NCI-H748 (cell line): ENCODE measurements around the gene NKD2.
"Not testable (repeated sequence)": the region's sequence is repeated elsewhere in the genome, so short reads cannot be mapped to it uniquely, and the experiment has no call there.

Experiments
- DNase-seq: peaks from one replicate; lab custom pipeline; 2025; ENCODE audit not compliant: unreplicated experiment; lab: John Stamatoyannopoulos, UW

The NKD2 gene

DNA sequence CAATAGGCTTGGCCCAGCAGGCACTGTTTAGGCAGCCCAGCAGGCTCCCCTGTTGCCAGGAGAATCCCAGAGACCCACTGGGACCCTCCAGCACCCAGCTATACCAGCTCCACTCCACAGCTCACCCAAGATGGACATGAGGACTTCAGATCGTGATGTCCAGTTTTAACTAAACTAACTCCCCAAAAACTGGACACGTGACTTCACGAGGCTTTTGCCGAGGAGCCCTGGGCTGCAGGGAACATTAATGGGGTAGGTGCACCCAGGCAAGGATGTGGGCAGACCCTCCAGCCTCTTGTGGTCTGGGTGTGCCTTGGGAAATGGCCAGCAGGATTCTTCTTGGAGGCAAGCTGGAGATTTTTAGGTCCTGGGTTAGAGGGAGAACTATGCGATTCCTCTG lies 8.9 kb upstream of the NKD2 start:
- no peak for DNase-seq

DNA sequence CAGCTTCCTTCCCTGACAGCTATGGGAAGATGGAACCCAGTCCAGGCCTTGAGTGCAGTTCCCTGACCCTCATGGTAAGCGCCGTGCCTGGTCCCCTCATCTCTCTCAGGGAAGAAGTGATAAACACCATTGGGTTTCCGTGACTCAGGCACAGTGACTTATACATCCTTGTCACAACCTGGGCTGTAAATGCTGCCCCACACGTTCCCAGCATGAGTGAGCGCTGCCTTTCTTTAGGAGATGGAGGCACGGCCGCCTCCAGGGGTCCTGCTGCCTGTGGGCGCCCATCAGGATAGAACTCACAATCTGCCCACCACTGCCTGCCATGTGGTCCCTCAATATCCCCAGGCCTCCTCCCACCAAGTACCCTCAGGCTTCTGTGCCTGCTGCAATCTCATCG lies 8.3 kb upstream of the NKD2 start:
- DNase-seq: no peak

DNA sequence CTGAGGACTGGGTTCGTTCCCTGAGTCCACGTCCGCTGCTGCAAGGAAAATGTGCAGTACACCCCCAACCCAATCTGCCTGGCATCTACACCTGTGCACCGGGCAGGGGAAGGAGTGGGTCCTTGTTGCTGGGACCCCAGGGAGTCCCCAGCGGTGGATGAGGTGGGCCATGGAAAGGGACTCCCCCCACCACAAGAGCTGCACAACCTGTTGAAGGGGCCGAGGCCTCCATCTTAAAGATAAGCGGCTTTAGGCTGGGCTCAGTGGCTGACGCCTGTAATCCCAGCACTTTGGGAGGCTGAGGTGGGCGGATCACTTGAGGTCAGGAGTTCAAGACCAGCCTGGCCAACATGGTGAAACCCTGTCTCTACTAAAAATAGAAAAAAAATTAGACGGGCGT lies 7.8 kb upstream of the NKD2 start:
- not testable (repeated sequence) for DNase-seq

DNA sequence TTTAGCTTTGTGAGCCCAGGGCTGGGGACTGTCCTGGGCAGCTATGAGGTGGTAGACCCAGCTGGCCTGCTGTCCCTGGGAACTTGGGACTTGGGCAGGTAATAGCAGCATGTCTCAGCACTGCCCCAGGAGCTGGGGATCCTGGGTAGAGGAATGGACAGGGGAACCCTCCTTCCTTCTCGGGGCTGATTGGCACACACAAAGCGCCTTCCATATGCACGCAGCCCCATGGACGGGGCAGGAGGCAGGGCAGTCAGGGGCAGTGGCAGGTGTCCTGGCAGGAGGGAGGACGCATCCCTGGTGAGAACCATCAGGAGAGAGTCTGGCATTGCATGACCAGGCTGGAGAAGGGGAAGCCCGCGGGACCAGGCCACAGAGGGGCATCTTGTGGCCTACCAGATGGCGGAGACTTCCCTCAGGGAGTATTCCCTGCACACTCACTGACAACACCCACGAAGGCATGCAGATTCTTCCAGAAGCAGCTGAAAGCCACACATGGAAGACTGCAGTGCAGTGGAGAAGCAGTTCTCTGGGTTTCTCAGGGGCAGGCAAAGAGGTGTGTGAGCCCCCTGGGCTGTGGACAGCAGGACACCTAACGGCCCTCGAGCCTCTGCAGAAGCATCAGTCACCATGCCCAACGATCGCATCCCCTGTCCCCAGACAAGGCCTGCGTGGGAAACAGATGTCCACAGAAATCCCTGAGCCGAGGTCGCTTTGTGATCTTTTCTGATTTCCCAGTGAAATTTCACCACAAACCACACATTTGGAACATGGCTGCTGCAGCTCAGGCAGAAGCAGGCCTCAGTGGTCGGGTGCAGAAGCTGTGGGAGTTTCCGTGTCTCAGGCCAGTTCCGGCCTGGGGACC lies 7.0 kb upstream of the NKD2 start:
- no peak for DNase-seq

DNA sequence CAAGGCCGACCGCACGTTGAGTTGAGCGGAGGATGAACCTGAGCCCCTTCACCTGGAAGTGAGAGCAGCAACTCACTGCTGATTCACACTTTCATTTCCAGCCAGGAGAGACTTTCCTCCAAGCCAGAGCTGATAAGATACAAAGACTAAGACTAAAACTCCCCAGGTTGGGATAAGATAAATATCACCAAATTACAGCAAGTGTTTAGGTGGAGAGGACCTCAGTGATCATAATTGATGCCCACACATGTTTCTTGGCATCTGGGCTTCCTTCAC lies 6.4 kb upstream of the NKD2 start:
- DNase-seq: no peak

DNA sequence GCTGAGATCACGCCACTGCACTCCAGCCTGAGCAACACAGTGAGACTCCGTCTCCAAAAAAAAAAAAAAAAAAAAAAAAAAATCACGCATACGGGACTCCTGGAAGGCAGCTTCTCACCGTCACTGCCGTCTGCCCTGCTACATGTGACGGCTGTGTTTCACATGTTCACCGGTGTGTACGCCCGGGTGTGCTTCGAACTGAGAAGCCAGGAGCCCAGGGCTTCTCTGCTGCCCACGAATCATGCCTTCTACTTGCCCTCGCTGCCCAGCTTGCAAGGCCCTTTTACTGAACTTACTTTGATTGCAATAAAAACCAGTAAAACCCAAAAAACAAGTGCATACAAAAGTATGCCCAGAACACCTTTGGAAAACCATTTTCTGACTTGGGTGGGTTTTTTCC lies 5.8 kb upstream of the NKD2 start:
- DNase-seq: no peak

- DNase-seq: peak; percentile 98
Observed at GRCh38 chr5:1003296-1003937, 5.2 kb upstream of the NKD2 start.

GRCh38 chr5:1004461-1005248 lies 3.9 kb upstream of the NKD2 start:
- peak; percentile 86 for DNase-seq

DNA sequence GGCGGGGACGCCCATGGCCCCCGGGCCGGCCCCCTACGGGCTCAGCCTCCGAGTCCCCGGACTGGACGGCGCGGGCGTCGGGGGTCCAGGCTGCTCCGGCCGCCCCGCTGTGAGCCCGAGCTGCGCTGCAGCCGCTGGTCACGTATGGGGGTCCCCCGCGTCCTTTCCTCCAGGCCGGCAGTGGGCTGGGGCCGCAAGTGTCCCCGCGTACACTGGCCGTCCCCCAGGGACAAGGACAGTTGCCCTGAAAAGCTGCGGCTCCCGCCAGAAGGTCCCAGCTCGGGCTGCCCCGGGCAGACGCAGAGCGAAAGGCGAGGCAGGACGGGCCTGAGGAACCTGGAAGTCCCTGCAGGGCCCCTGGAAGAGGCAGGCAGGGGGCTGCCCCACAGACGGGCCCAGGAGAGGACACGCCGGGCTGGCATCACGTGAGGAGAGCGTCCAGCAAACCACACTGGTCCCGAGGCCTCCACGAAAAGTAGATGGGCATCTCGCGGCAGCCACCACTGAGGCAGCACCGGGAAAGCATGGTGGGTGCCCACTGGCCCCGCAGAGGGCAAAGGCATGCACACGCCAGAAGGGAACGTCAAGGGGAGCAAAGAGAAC lies 3.3 kb upstream of the NKD2 start:
- no peak for DNase-seq

- DNase-seq: no peak
Observed at GRCh38 chr5:1005904-1006655, 2.5 kb upstream of the NKD2 start.

- no peak for DNase-seq
Observed at GRCh38 chr5:1006656-1007071, 1.9 kb upstream of the NKD2 start.

DNA sequence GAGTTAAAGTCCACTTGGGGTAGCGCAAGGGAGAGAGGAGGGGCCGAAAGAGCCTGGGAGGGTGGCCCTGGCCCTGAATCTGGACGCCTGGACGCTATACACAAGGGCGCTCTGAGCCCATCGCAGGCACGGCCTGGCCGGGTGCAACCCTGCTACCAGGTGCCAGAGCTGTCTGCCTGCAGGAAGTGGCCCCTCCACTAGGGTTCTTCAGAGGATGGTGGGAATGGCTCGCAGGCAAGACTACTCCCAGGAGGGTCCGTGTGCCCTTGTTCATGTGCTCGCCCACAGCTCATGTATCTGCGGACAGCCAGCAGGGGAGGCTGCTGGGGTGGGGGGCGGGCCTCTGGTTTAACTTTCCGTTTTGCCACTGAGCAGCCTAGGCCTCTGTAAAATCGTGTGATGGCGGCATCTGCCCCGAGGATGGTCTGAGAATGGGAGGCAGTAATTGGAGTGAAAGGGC lies 1.4 kb upstream of the NKD2 start:
- DNase-seq: no peak

DNA sequence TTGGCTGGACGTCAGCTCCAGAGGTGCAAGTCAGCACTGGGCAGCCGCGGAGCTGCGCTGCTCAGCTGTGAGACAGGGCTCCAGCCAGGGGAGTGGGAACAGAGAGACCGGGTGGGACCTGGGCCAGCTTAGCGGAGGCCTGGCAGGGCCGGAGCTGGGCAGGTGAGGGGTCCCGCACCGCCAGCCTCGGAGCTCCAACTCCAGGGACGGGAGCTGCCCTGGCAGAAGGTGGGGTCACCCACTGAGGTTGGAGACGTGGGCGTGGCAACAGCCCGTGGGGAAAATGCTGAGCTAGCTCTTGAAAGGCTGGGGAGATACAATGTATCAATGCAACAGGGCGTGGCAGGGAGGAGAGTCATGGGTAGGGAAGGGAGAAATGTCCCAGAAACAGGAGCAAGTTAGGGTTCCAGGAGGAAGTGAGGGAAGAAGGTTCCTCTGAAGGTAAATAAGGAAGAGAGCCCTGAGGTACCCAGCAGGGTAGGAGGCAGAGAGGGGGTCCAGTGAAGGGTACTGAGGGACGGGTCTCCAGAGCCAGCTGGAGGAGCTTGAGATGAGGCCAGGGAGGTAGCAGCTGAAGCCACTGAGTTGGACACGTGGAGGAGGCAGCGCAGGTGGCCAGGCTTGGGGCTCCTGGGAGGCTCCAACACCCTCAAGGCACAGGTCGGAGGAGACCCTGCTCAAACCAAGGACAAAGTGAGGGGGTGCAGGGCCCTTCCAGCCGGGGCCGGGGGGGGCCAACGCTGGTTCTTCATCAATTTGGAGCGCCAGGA lies 736 bp upstream of the NKD2 start:
- DNase-seq: peak; percentile 62

DNA sequence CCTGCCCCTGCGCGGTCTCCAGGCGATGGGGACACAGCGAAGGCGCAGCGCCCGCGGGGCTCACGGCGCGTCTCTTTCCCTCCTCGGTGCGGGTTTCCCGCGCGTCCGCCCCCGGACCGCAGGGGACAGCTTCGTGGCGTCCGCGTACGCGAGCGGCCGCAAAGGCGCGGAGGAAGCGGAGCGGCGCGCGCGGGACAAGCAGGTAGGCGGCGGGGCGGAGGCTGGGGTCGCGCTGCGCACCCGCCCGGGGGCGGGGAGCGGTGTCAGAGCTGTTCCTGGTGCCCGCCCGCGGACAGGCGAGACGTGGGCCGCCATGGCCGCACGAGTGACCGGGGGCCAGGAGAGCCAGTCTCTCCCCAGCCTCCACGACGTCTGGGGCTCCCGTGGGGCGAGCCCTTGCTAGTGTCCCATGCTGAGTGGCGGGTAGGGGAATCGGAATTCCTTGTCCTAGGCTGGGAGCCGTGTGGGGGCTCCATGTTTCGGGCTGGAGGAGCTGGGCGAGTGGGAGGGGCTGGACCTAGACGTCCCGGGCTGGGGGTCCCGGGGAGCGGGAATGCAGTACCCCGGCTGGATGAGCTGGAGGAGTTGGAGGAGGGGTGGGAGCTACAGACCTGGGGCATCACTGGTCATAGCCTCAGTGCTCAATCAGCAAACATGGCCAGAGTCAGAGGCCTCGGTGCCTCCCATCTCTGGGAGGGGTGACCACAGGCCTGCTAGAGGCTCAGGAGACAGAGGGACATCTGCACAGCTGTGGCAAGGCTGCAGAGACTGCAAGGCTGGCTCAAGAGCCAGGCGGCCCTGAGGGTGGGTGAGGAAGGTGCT lies 968 bp downstream of the NKD2 start:
- peak; percentile 67 for DNase-seq

GRCh38 chr5:1010181-1010510 lies 1.5 kb downstream of the NKD2 start:
- peak; percentile 87 for DNase-seq

GRCh38 chr5:1010641-1011046 lies 2.0 kb downstream of the NKD2 start:
- DNase-seq: peak; percentile 82

DNA sequence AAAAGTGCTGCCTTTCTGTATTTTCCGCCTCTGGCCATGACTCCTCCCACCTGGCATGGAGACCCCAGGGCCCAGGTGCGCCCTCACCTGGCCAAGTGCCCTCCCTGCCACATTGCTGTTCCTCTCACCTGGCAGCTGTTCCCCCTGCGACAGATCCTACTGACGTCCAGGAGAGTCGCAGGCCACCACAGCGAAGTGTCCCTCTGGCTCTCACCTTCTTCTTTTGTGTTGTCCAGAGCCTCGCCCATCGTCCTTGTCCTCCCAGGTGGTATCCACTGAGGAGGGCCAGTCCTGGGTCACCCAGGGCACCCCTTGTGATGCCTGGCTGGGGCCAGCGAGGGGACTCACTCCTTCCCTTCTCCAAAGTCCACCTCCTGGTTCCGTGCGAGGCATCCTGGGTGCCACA lies 2.6 kb downstream of the NKD2 start:
- DNase-seq: peak; percentile 90

DNA sequence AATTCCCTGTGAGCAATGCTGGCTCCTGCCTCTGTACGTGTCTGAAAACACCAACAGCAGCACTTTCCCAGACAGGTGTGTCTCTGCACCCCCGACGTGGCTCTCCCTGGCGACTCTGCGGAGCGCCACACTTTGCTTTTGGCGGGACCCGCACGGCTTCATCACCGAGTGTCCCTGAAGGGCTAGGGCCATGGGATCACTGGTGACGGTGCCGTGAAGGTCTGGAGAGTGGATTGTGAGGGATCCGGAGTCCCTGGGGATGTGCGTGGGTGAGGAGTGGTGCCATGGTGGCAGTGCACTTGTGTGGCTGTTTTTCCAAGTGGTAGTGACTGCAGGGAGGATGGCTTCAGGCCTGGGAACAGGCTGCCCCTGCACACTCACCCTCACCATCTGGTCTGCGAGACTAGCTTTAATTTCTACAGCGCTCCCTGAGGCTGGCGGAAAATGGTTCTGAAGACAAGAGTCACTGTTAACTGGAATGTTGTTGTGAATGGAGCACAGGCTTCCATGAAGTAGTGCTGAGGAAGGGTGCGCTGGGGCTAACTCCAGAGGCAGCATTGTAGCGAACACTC lies 3.2 kb downstream of the NKD2 start:
- no peak for DNase-seq

DNA sequence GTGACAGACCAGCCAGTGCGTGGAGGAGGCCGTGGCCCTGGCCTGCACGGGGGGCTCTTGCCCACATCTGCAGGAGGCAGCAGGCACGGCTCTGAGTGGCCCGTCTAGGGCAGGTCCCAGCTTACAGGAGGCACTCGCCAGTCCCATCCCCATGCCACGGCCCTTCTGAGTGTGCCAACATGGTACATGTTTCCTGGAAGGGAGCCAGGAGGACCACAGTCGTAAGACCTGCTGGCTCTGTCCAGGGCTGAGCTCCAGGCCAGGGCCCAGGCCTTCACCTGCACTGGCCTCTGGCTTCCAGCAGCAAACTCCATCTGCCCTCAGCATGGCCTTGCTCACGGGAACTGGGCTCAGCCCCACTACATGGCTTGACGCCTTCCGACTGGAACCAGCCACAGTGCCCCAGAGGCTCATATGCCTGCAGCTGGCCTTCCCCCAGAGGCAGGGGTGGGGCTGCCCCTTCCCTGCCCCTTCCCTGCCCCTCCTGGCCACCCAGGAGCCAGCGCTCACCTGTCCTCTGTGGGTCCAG lies 3.8 kb downstream of the NKD2 start:
- DNase-seq: no peak
